Measurements from ENCODE around the gene ZBTB46.

DNA sequence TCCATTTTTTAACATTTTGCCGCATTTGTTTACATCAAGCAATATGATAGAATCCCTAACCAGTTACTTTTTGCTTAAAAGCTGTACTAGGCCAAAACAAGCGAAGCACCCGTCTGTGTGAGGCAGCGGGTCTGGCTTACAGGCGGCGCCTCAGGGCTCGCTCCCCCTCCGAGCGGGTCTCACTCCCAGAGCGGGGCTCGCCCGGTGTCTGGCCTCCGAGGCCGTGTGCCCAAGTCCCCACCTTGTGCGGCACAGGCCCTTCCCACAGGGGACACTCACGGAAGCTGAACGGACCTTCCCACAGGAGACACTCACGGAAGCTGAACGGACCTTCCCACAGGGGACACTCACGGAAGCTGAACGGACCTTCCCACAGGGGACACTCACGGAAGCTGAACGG, 23.4 kb downstream of the ZBTB46 start:
- TF ChIP-seq CTCF (conservative IDR thresholded peaks at IDR 0.05) (no peak), ZFX (IDR thresholded peaks at IDR 0.05) (no peak)

Data from C4-2B (cell line).